ENCODE measurements around the gene DIPK1A. TPM values are rescaled to one million over a fixed set of nuclear protein-coding genes. Genes with fewer than 3 reads are reported as not detected.
A peak's percentile ranks its signal among the peaks of the same experiment; 100 is the strongest.

DIPK1A gene
- total RNA-seq, 4 donors from 2014 or later, result 9.1 to 27.2 (median 18.3) TPM

GRCh38 chr1:92929461-92929860 is 31.8 kb downstream of the DIPK1A start:
- TF ChIP-seq CTCF (IDR thresholded peaks at IDR 0.05), result no peak
- ATAC-seq (ENCODE audit: low FRiP score), result no peak
- no peak for DNase-seq (ENCODE audit: low spot score)

DNA sequence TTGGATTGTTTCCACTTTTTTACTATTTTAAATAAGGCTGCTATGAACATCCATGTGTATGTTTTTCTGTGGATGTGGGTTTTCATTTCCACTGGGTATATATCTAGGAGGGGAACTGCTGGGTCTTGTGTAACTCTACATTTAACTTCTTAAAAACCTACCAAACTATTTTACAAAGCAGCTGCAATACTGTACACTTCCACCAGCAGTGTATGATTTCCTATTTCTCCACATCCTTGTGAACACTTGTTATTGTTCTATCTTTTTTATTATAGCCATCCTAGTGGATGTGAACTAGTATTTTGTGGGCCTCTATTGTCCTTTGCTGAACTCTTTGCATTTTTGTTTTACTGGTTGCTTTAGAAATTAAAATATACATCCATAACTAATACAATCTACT is 33.4 kb downstream of the DIPK1A start:
- ATAC-seq (ENCODE audit: low FRiP score) (no peak), DNase-seq (ENCODE audit: low spot score) (no peak)
- no peak for TF ChIP-seq CTCF (IDR thresholded peaks at IDR 0.05)

- no peak for DNase-seq (ENCODE audit: low spot score)
- no peak for TF ChIP-seq CTCF (IDR thresholded peaks at IDR 0.05)
- no peak for ATAC-seq (ENCODE audit: low FRiP score)
Observed at GRCh38 chr1:92926873-92927272, 34.4 kb downstream of the DIPK1A start.

DNA sequence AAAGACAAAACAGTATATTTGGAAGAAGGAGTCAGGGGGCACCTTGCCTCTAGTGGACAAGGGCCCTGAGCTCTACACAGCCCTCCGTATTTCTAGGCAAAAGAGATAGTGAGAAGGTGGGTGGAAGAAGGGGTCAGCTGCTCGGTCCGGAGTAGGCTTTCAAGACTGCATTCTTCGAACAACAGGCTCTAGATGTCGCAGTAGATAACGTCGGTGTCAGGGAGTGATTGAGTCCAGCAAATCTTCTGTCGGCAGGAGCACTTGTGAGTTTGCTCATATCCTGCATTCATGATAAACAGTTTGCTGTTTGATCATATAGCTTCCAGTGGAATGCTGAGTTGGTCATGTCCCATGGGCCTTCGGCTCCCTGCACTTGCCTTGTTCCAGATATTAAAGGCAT is 36.8 kb downstream of the DIPK1A start:
- no peak for ATAC-seq (ENCODE audit: low FRiP score)
- no peak for TF ChIP-seq CTCF (IDR thresholded peaks at IDR 0.05)
- no peak for DNase-seq (ENCODE audit: low spot score)

DNA sequence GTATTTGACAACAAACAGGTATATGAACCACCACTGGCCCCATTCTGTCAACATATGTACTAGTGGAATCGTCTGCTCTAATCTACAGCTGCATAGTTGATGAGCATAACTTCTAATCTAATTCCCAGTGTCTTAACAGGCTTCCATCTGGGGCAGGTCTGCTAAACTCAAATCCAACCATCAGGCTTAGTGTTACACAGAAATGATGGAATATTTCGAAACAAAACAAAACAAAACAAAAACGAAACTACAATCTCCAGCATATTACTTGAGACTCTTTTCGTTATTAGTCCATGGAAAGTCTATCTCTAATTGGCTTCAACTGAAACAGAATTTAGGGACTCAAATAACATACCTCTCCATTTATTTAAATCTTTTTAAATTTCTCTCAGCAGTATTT is 37.6 kb downstream of the DIPK1A start:
- ATAC-seq (ENCODE audit: low FRiP score) (peak; percentile 41), DNase-seq (ENCODE audit: low spot score) (no peak)
- no peak for TF ChIP-seq CTCF (IDR thresholded peaks at IDR 0.05)

DNA sequence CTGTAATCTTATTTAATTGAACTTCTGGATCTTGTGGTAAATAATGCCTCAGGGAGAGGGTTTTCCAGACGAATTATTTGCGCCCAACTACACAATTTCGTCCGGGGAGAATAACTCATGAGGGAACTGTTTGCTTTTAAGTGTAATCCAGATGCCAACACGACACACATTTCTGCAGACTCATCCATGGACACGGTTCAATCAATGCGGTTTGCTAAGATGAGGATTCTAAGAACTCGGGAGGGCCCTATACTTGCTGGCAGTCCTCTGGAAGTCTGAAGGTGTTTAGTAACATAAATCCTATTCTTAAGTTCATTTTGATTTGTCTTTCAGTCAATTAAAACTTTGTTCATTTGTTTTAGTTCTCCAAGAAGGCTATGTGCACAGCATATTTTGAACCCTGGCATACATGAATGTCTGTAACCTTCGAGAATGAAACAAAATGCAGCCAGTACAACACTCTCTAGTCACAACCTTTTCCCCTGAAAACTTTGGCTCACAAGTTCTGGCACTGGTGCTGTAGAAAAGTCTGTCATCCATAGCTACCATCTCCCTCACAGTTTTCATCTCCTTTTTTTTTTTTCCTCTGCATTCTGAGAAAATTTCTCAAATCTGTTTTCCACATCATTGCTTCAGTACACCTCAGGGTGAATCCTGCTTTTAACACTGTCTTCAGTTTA is 38.8 kb downstream of the DIPK1A start:
- TF ChIP-seq CTCF (IDR thresholded peaks at IDR 0.05), result no peak
- DNase-seq (ENCODE audit: low spot score) (no peak), ATAC-seq (ENCODE audit: low FRiP score) (no peak)
